ENCODE measurements around the gene CADM1. TPM values are rescaled to one million over a fixed set of nuclear protein-coding genes. Genes with fewer than 3 reads are reported as not detected.

The CADM1 gene
- total RNA-seq, 1 donor from 2014 or later, result 32.0 TPM

- no peak for DNase-seq
These were observed 297.0 kb downstream of the CADM1 start for GRCh38 chr11:115207166-115207591.

- DNase-seq, result no peak
These were observed 297.7 kb downstream of the CADM1 start for GRCh38 chr11:115206365-115207022.

GRCh38 chr11:115202900-115203552 lies 301.2 kb downstream of the CADM1 start:
- no peak for DNase-seq

GRCh38 chr11:115202074-115202473 lies 302.1 kb downstream of the CADM1 start:
- no peak for DNase-seq

- peak; percentile 94 for DNase-seq
These were observed 303.0 kb downstream of the CADM1 start for GRCh38 chr11:115201111-115201792.

- peak; percentile 29 for DNase-seq
These were observed 304.6 kb downstream of the CADM1 start for GRCh38 chr11:115199481-115200069.

GRCh38 chr11:115198321-115198741 lies 305.9 kb downstream of the CADM1 start:
- DNase-seq, result no peak

- DNase-seq, result no peak
These were observed 306.8 kb downstream of the CADM1 start for GRCh38 chr11:115197433-115197832.

GRCh38 chr11:115197031-115197430 lies 307.2 kb downstream of the CADM1 start:
- no peak for DNase-seq

GRCh38 chr11:115194802-115195110 lies 309.5 kb downstream of the CADM1 start:
- DNase-seq, result peak; percentile 69

GRCh38 chr11:115193914-115194801 lies 310.1 kb downstream of the CADM1 start:
- DNase-seq, result peak; percentile 9

- DNase-seq, result no peak
These were observed 312.5 kb downstream of the CADM1 start for GRCh38 chr11:115191761-115192160.

GRCh38 chr11:115190196-115190595 lies 314.0 kb downstream of the CADM1 start:
- no peak for DNase-seq

- DNase-seq, result no peak
These were observed 315.3 kb downstream of the CADM1 start for GRCh38 chr11:115188898-115189278.

GRCh38 chr11:115188188-115188897 lies 315.9 kb downstream of the CADM1 start:
- DNase-seq, result no peak

GRCh38 chr11:115185931-115186330 lies 318.3 kb downstream of the CADM1 start:
- DNase-seq, result no peak

GRCh38 chr11:115185507-115185906 lies 318.7 kb downstream of the CADM1 start:
- no peak for DNase-seq

- DNase-seq, result no peak
These were observed 319.3 kb downstream of the CADM1 start for GRCh38 chr11:115184901-115185300.

GRCh38 chr11:115183830-115184229 lies 320.4 kb downstream of the CADM1 start:
- no peak for DNase-seq

GRCh38 chr11:115183136-115183535 lies 321.1 kb downstream of the CADM1 start:
- DNase-seq, result no peak

GRCh38 chr11:115182282-115182955 lies 321.8 kb downstream of the CADM1 start:
- DNase-seq, result no peak

Data from skin of body (tissue), 2 donors.